Trophoblast cell (in vitro differentiated cells and primary cell): ENCODE results near the gene RHEB. TPM values are rescaled to one million over a fixed set of nuclear protein-coding genes. Genes with fewer than 3 reads are reported as not detected.

Experiments
- DNase-seq, 2 donors: peaks; one replicate each; pipeline ENCODE4 v3.0.0-alpha.2; 2016
- H2AFZ ChIP-seq: 2 replicates; pipeline ENCODE4 v1.6.1; 2013; ENCODE audit warnings: low read length, moderate library complexity, mild to moderate bottlenecking; ENCODE audit not compliant: insufficient read depth, poor library complexity
- H2AK5ac ChIP-seq: 2 replicates; pipeline ENCODE4 v1.6.1; 2013; ENCODE audit warnings: mild to moderate bottlenecking, low read length
- H2BK120ac ChIP-seq: 2 replicates; pipeline ENCODE4 v1.6.1; 2013; ENCODE audit warnings: low read length, mild to moderate bottlenecking, moderate library complexity; ENCODE audit not compliant: insufficient read depth, poor library complexity
- H2BK12ac ChIP-seq: 2 replicates; pipeline ENCODE4 v1.6.1; 2013; ENCODE audit warnings: mild to moderate bottlenecking, low read length, moderate library complexity
- H2BK5ac ChIP-seq: 2 replicates; pipeline ENCODE4 v1.6.1; 2013; ENCODE audit warnings: low read length, low read depth, moderate library complexity, mild to moderate bottlenecking; ENCODE audit not compliant: poor library complexity
- H3K14ac ChIP-seq: 2 replicates; pipeline ENCODE4 v1.6.1; 2013; ENCODE audit warnings: mild to moderate bottlenecking, low read length
- H3K18ac ChIP-seq: 2 replicates; pipeline ENCODE4 v1.6.1; 2013; ENCODE audit warnings: mild to moderate bottlenecking, low read length
- H3K23ac ChIP-seq: 2 replicates; pipeline ENCODE4 v1.6.1; 2013; ENCODE audit warnings: low read length
- H3K27ac ChIP-seq: 2 replicates; pipeline ENCODE4 v1.5.1; 2013; ENCODE audit warnings: low read depth, mild to moderate bottlenecking, inconsistent platforms, low read length, moderate library complexity
- H3K27me3 ChIP-seq: 2 replicates; pipeline ENCODE4 v1.6.1; 2013; ENCODE audit warnings: inconsistent platforms, mild to moderate bottlenecking, low read length, moderate library complexity; ENCODE audit not compliant: insufficient read depth
- H3K36me3 ChIP-seq, 2 experiments: 1 replicate in 1 of 2; 2 replicates in 1 of 2; pipeline ENCODE4 v1.6.1; 2013; ENCODE audit warnings: low read length in 2 of 2, mild to moderate bottlenecking in 2 of 2, moderate library complexity in 1 of 2; ENCODE audit not compliant: insufficient read depth in 2 of 2, control insufficient read depth in 1 of 2
- H3K4ac ChIP-seq: 2 replicates; pipeline ENCODE4 v1.6.1; 2013; ENCODE audit warnings: low read depth, mild to moderate bottlenecking, low read length, moderate library complexity
- H3K4me1 ChIP-seq, 2 experiments: 1 replicate in 1 of 2; 2 replicates in 1 of 2; pipeline ENCODE4 v1.6.1; 2013; ENCODE audit warnings: low read length in 2 of 2, mild to moderate bottlenecking in 2 of 2, moderate library complexity in 1 of 2; ENCODE audit not compliant: insufficient read depth in 2 of 2, control insufficient read depth in 1 of 2
- H3K4me2 ChIP-seq: 2 replicates; pipeline ENCODE4 v1.6.1; 2013; ENCODE audit warnings: inconsistent platforms, mild to moderate bottlenecking, low read length, moderate library complexity
- H3K4me3 ChIP-seq: 2 replicates; pipeline ENCODE4 v1.5.1; 2013; ENCODE audit warnings: mild to moderate bottlenecking, low read depth, low read length, inconsistent platforms
- H3K79me1 ChIP-seq: one replicate; pipeline ENCODE4 v1.6.1; 2013; ENCODE audit warnings: low read length
- H3K79me2 ChIP-seq: 2 replicates; pipeline ENCODE4 v1.6.1; 2013; ENCODE audit warnings: low read length, mild to moderate bottlenecking; ENCODE audit not compliant: control insufficient read depth, insufficient read depth, poor library complexity
- H3K9ac ChIP-seq: 2 replicates; pipeline ENCODE4 v1.6.1; 2013; ENCODE audit warnings: mild to moderate bottlenecking, low read length
- H3K9me3 ChIP-seq: 2 replicates; pipeline ENCODE4 v1.6.1; 2013; ENCODE audit warnings: low read depth, mild to moderate bottlenecking, control low read depth, inconsistent platforms, low read length; ENCODE audit not compliant: insufficient read depth
- H4K12ac ChIP-seq: 2 replicates; pipeline ENCODE4 v1.6.1; 2013; ENCODE audit warnings: low read depth, mild to moderate bottlenecking, low read length, moderate library complexity
- H4K8ac ChIP-seq: 2 replicates; pipeline ENCODE4 v1.6.1; 2013; ENCODE audit warnings: low read depth, mild to moderate bottlenecking, low read length, moderate library complexity
- H4K91ac ChIP-seq: one replicate; pipeline ENCODE4 v1.6.1; 2013; ENCODE audit warnings: low read depth, mild to moderate bottlenecking, low read length, moderate library complexity
- WGBS: extraction: QIAGEN DNeasy Blood & Tissue Kit; methylation state at CpG from one replicate; pipeline ENCODE4 v1.1.7; 2013; ENCODE audit warnings: missing lambda C conversion rate; ENCODE audit not compliant: insufficient read length, insufficient coverage; ENCODE audit errors: extremely low coverage; 5-methylcytosine and 5-hydroxymethylcytosine counted together
- polyA plus RNA-seq: library from polyadenylated mRNA; stranded (reverse); fragments of 200-250 nt; gene quantifications from 2 replicates; pipeline ENCODE4 v1.2.3, GENCODE V29; 2013

The RHEB gene, protein sequence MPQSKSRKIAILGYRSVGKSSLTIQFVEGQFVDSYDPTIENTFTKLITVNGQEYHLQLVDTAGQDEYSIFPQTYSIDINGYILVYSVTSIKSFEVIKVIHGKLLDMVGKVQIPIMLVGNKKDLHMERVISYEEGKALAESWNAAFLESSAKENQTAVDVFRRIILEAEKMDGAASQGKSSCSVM
- 145 and 153 TPM in 2 replicates for polyA plus RNA-seq

DNA sequence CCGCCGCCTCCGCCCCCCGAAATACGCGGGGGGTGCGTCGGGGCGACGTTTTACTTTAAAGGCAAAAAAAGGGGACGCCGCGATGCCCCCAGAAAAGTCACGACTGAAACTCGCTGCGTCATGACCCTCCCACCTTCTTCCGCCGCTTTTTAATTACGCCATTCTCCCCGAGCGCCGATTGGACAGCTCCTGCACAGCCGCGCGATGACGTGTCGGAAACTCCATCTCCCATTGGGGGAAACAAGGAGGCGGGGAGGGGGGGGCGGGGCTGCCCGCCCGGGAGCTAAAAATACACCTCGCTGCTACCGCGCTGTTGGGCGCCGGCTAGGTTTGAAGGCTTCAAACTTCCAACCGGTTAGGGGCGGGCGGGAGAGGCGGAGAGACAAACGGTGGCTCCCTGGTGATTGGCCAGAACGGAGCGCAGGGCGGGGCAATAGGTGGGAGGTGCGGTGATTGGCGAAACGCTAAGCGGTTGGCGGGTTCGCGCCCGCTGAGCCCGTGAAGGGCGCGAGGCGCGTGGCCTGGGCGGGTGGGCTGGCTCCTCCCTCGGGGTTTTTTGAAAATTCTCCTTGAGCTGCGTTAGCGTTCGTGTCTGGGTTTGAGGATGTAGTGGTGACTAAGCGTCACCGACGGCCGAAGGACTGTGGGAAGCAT is at the start of gene RHEB:
Gene RHEB (minus strand): TSS at position 131 of the 654 bp plus-strand sequence. CDS start 384 bp downstream, outside the sequence.
- H3K27me3 ChIP-seq: no peaks in the 10 kb centered on the region

DNA sequence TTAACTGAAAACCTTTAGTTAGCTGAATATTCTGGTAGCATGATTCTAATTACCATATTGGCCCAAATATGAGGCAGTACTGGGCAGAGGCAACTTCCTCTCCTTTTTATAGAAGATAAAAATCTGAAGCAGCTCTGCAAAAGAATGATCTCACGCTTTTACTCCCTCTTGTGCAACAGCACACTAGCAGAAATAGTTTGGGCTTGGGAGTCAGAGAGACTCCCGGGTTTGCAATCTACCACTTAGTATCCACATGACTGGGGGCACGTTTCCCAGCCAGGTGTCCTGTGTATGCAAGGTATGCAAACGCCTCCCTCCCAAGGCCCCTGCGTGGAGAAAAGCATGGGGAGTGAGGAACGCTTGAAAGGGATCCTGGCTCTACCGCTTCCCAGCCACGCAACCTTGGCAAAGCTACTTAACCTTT is 47.2 kb upstream of the RHEB start:
- Histone ChIP-seq H2AK5ac (no peak overlapping the region), H2AFZ (no peak overlapping the region), H2BK12ac (no peak overlapping the region), H3K9me3 (no peaks in the 10 kb centered on the region), H3K23ac (no peak overlapping the region), H3K14ac (no peak overlapping the region), H2BK5ac (no peak overlapping the region), H4K91ac (no peak overlapping the region), H3K4me2 (no peak overlapping the region), H3K27ac (no peak overlapping the region), H2BK120ac (no peak overlapping the region), H3K9ac (no peak overlapping the region), H3K27me3 (no peaks in the 10 kb centered on the region), H4K12ac (no peak overlapping the region), H3K4ac (no peak overlapping the region), H3K4me1 (peaks cover 2 to 3% of the 10 kb centered on the region in 2 experiments), H3K79me2 (no peaks in the 10 kb centered on the region), H3K36me3 (peaks cover 13 to 14% of the 10 kb centered on the region in 2 experiments), H4K8ac (no peak overlapping the region), H3K18ac (no peak overlapping the region), H3K4me3 (no peak overlapping the region), H3K79me1 (no peaks in the 10 kb centered on the region)
- WGBS: no CpG with 5 or more reads among the region's 8 CpGs
- peak; percentile 89 to 97 for DNase-seq

More for the DNA sequence above, at the start of gene RHEB:
- Histone ChIP-seq H3K79me2 (peaks cover 23% of the 10 kb centered on the region), H2AFZ (peak within 1 kb of the TSS; percentile 58), H3K9ac (peak within 1 kb of the TSS; percentile 92), H2BK120ac (peak within 1 kb of the TSS; percentile 96), H3K36me3 (no peaks in the 10 kb centered on the region), H3K9me3 (peaks cover 2% of the 10 kb centered on the region), H3K27ac (peak within 1 kb of the TSS; percentile 95), H3K23ac (no peak within 1 kb of the TSS), H3K4me2 (peak within 1 kb of the TSS; percentile 87), H4K91ac (peak within 1 kb of the TSS; percentile 98), H3K79me1 (peaks cover 12% of the 10 kb centered on the region), H3K4ac (peak within 1 kb of the TSS; percentile 76), H3K4me1 (peaks cover 0 to 11% of the 10 kb centered on the region in 2 experiments), H3K14ac (peak within 1 kb of the TSS; percentile 99), H4K8ac (peak within 1 kb of the TSS; percentile 88), H3K18ac (peak within 1 kb of the TSS; percentile 97), H3K4me3 (peak within 1 kb of the TSS; percentile 93), H4K12ac (peak within 1 kb of the TSS; percentile 84), H2BK5ac (peak within 1 kb of the TSS; percentile 91), H2BK12ac (peak within 1 kb of the TSS; percentile 79), H2AK5ac (peak within 1 kb of the TSS; percentile 71)
- peak; percentile 99 for DNase-seq
- no CpG with 5 or more reads among the region's 66 CpGs for WGBS

DNA sequence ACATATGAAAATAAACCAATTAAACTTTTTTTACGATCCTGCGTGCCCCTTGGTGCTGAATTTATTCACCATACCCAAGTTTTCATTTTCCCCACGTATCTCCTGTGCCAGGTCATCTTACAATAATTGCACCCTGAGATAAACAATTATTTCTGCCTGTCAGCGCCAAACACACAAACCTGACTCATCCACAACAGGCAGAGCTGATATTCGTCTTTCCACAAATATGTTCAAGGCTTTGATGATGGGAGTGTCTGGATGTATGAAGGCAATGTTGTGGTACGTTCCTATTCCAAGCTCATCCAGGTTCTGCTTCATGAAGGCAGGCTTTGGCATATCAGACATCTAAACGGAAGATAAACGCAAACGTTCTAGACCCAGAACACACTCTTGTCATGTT is 45.8 kb upstream of the RHEB start:
- no peak overlapping the region for H2BK12ac ChIP-seq

DNA sequence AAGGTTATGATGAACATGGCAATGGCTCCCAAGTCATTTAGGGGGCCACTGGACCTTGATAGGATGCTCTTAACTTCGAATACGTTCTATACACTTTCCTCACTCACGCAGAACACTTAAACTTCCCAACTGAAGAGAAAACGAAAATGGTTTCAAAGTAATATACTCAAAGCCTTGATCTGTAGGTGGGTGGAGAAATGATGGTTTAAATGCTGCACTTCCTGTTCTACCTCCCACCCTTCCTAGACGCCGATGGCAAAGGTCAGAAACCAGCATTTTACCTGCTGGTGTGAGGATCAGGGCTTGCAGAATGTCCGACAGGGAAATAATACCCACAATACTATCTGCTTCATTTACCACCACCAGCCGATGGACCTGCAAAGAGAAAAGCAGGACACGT is 40.5 kb upstream of the RHEB start:
- no peak overlapping the region for H4K8ac ChIP-seq
- no peak overlapping the region for H3K18ac ChIP-seq
- no peak overlapping the region for H2BK12ac ChIP-seq
- DNase-seq: no peak
- H3K27ac ChIP-seq: no peak overlapping the region
- no peaks in the 10 kb centered on the region for H3K79me1 ChIP-seq
- H4K12ac ChIP-seq: no peak overlapping the region
- peaks cover 0 to 1% of the 10 kb centered on the region in 2 experiments for H3K4me1 ChIP-seq
- no peak overlapping the region for H2AK5ac ChIP-seq
- no peak overlapping the region for H3K4ac ChIP-seq
- H4K91ac ChIP-seq: no peak overlapping the region
- WGBS: no CpG with 5 or more reads among the region's 9 CpGs
- H3K79me2 ChIP-seq: no peaks in the 10 kb centered on the region
- H3K23ac ChIP-seq: no peak overlapping the region
- H2BK120ac ChIP-seq: no peak overlapping the region
- no peaks in the 10 kb centered on the region for H3K9me3 ChIP-seq
- H2AFZ ChIP-seq: no peak overlapping the region
- H3K36me3 ChIP-seq: peaks cover 10 to 21% of the 10 kb centered on the region in 2 experiments
- no peak overlapping the region for H3K4me3 ChIP-seq
- no peak overlapping the region for H2BK5ac ChIP-seq
- H3K14ac ChIP-seq: no peak overlapping the region
- no peak overlapping the region for H3K4me2 ChIP-seq
- no peaks in the 10 kb centered on the region for H3K27me3 ChIP-seq
- H3K9ac ChIP-seq: no peak overlapping the region

More for the DNA sequence above, 45.8 kb upstream of the RHEB start:
- no peak overlapping the region for H3K18ac ChIP-seq
- no peak overlapping the region for H3K4me3 ChIP-seq
- no peak overlapping the region for H3K4ac ChIP-seq
- no peaks in the 10 kb centered on the region for H3K79me1 ChIP-seq
- H4K8ac ChIP-seq: no peak overlapping the region
- no peak overlapping the region for H2BK120ac ChIP-seq
- H4K12ac ChIP-seq: no peak overlapping the region
- H2BK5ac ChIP-seq: no peak overlapping the region
- H3K23ac ChIP-seq: no peak overlapping the region
- no peaks in the 10 kb centered on the region for H3K79me2 ChIP-seq
- WGBS: no CpG with 5 or more reads among the region's 9 CpGs
- no peak overlapping the region for H4K91ac ChIP-seq
- no peaks in the 10 kb centered on the region for H3K27me3 ChIP-seq
- H3K9me3 ChIP-seq: no peaks in the 10 kb centered on the region
- H2AK5ac ChIP-seq: no peak overlapping the region
- H3K9ac ChIP-seq: no peak overlapping the region
- DNase-seq: peak; percentile 53 to 71
- no peak overlapping the region for H3K4me2 ChIP-seq
- no peak overlapping the region for H2AFZ ChIP-seq
- no peak overlapping the region for H3K27ac ChIP-seq
- H3K4me1 ChIP-seq: peaks cover 2 to 3% of the 10 kb centered on the region in 2 experiments
- H3K36me3 ChIP-seq: peaks cover 11 to 16% of the 10 kb centered on the region in 2 experiments
- no peak overlapping the region for H3K14ac ChIP-seq
